CD4-positive, alpha-beta T cell treated with Interleukin-1 beta for 1 hour (primary cell): Measurements from ENCODE around the gene NACC2.
"Not testable (repeated sequence)": the region's sequence is repeated elsewhere in the genome, so short reads cannot be mapped to it uniquely, and the experiment has no call there.

Source experiments
- DNase-seq, 2 donors: peaks; one replicate each; pipeline ENCODE4 v3.0.0-alpha.2; 2020 to 2022

Gene NACC2

DNA sequence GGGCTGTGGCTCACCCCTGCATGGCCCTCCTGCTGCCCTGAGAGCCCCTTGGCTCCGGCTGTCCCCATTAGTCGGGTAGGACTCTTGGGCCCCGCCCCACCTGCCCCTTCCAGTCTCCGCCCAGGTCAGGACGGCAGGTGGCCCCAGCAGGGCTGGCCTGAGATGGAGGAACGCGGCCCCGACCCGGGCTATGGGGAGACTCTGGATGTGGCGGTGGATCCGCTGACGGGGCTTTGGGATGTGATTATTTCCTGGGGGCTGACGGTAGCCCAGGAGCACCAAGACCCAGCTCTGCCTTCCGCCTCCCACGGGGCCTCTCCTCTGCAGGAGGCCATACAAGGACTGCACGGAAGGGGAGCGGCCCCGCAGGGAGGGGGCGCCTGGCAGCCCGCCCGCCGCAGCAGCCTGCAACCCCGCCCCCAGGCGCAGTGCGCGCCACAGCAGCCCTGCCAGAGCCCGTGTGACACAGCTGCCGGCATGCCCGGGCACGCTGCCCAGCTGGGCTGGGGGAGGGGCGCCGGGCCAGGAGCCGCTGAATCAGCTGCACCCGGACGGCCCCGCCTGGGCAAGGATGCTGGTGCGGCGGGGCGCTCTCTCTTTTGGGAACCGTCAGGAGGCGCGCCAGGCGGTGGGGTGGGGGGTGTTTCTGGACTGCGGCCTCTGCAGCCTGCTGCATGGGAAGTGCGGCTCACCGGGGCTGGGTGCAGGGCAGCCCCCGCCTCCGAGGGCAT lies 14.4 kb upstream of the NACC2 start:
- peak; percentile 92 to 93 for DNase-seq

- no peak for DNase-seq
Observed at GRCh38 chr9:136108648-136109266, 13.7 kb upstream of the NACC2 start.

GRCh38 chr9:136107953-136108647 lies 13.0 kb upstream of the NACC2 start:
- DNase-seq: no peak

GRCh38 chr9:136107155-136107952 lies 12.3 kb upstream of the NACC2 start:
- peak; percentile 48 to 65 for DNase-seq

- DNase-seq: no peak
Observed at GRCh38 chr9:136105398-136106135, 10.5 kb upstream of the NACC2 start.

GRCh38 chr9:136104916-136105315 lies 9.8 kb upstream of the NACC2 start:
- no peak for DNase-seq

DNA sequence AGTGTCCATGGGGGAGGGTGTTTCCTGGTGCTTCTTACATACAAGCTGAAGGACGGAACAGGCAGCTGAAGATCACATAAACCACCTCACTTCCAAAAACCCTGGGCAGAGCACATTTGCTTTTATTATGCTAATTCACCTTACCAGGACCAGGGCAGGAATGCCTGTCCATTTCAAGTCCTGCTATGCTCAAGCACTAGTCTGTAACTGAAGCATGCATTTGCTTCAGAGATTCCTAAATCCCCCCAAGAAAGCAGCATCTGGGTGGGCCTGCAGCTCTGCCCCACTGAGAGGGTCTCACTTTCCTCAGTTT lies 9.4 kb upstream of the NACC2 start:
- no peak for DNase-seq

GRCh38 chr9:136103651-136104487 lies 8.8 kb upstream of the NACC2 start:
- DNase-seq: no peak

- DNase-seq: not testable (repeated sequence)
Observed at GRCh38 chr9:136101615-136102074, 6.6 kb upstream of the NACC2 start.

GRCh38 chr9:136100700-136101614 lies 5.9 kb upstream of the NACC2 start:
- DNase-seq: no peak

GRCh38 chr9:136099542-136099941 lies 4.5 kb upstream of the NACC2 start:
- DNase-seq: no peak

DNA sequence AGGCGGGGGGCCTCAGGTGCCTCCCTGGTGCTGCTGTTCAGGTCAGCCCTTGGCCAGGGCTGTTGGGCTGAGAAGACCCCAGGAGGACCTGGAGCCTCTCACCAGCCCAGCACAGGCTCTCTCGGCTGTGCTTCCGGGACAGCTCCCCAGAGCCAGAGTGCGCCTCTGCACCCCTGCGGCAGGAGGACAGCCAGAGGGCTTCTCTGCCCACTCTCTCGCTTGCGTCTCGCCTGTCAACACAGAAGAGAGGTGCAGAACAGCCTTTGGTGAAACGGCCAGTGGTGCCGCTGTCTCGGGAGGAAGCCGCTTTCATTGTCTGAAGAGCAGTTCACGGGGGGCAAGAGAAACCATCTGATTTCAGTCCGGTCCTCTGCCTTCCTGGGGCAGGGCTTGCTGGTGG lies 3.8 kb upstream of the NACC2 start:
- no peak for DNase-seq

DNA sequence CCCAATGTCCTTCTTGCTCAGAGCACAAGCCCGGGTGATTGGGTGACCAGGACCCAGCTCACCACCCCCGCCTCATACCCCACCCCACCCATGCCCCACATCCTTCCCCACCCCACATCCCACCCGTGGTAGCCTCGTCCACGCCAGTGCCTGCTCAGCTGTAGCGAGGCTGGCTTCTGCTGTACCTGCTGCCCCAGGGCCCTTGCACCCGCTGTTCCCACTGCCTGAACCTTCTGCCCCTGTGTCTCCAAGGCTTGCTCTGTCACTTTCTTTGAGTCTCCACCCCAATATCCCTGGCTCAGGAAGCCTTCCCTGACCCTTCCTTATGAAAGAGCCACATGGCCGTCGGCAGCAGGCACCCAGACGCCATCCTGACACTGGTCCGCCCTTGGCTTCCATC lies 3.1 kb upstream of the NACC2 start:
- DNase-seq: no peak

DNA sequence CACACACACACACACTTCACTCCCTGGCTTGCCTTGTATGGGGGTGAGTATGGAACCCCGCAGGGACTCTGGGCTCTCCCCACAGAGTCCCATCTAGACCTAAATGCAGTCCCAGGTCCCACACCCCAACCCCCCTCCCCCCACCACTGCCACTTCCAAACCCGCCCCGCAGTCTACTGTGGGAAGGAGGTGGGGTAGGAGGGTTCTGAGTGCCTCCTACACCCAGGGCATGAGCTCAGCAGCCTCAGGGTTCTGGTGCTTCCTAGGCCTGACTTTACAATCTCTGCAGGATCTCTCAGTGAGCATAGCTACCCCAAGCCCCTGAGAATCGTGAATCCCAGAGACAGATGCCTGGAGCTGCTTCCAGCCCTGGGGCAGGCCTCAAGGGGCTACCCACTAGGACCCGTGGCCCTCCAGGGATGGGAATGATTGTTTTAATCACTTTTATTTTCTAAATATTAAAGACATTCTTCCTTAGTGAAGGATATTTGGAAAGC lies 1.5 kb upstream of the NACC2 start:
- no peak for DNase-seq

DNA sequence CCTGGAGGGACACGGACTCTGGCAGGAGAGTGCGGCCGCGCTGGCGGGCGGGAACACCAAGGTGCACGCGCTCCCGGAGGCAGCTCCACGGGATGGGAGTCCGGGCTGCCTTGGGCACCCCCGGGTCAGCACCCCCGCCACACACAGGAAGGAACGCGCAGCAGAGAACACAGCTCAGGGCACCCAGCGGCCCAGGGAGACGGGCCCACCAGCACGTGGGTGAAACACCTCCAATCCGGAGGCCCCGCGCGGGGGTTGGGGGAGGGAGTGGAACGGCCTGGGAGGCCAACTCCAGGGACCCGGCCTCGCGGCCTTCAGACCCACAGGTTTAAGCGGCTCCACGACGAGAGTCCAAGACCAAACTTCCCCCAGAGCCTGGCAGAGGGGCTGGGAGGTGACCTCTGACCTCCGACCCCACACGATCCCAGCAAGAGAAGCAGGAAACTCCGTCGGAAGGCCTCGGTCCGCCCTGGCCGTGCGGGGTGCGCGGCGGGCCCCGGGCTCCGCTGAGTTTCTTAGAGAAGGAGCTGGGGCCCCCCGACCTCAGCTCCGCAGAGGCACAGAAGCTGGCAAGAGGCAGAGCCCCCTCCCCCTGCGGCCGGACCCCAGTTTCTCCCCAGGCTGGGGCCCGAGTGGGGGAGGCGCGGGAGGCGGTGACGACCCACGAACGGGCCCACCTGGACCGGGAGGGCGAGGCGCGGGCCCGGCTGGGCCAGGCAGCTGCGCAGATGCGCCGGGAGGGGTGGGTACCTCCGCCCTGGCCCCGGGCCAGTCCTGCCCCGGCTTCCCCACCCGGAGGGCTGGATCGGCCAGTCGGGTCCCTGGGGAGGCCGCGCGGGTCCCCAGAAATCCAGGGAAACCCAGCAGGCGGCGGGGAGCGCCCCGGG lies 851 bp downstream of the NACC2 start:
- DNase-seq: peak; percentile 55

DNA sequence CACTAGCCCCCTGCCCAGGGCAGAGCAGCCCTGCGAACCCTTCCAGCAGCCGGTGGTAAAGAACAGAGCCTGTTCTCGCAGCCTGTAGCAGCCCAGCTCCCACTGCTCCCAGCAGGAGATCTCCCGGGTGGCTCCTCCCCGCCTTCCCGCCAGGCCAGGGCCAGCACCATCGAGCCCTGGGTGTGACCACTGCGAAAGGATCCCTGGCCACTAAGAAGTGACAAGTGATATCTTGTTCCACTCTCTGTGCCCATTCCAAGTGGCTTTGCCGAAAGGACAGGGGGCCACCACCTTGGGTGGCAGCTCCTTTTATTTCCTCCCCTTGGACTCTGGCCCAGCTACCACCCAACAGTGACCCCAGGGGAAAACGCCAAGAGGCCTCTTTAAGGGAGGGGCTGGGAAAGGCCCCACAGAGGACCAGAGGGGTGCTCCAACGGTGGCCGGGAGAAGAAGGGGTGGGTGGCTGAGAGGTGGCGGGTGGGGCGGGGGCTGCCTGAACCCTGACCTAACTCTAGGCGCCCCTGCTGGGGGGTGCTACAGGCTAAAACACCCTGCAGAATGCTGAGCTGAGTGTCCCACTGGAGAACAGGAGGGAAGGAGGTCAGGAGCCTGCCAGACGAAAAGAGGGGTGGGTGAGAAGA lies 1.6 kb downstream of the NACC2 start:
- DNase-seq: no peak

- no peak for DNase-seq
Observed at GRCh38 chr9:136092741-136093140, 2.3 kb downstream of the NACC2 start.

DNA sequence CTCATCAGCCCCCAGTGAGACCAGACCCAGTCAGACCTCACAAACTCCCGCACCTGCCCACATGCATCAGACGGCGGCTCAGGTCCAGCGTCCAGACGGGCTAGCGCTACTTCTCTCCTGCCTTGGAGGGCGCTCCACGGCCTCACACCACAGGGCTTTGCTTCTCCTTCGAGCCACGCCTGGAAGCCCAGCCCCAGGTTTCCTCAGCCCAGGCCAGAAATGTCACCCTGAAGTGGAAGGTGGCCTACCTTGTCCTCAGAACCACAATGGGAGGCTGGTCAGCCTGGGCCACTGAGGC lies 2.8 kb downstream of the NACC2 start:
- DNase-seq: no peak
